ENCODE measurements around the gene MARVELD1. TPM values are rescaled to one million over a fixed set of nuclear protein-coding genes. Genes with fewer than 3 reads are reported as not detected.

MARVELD1 gene
- total RNA-seq, 2 experiments from 2014 or later, result 0.13 TPM; not detected in 1

DNA sequence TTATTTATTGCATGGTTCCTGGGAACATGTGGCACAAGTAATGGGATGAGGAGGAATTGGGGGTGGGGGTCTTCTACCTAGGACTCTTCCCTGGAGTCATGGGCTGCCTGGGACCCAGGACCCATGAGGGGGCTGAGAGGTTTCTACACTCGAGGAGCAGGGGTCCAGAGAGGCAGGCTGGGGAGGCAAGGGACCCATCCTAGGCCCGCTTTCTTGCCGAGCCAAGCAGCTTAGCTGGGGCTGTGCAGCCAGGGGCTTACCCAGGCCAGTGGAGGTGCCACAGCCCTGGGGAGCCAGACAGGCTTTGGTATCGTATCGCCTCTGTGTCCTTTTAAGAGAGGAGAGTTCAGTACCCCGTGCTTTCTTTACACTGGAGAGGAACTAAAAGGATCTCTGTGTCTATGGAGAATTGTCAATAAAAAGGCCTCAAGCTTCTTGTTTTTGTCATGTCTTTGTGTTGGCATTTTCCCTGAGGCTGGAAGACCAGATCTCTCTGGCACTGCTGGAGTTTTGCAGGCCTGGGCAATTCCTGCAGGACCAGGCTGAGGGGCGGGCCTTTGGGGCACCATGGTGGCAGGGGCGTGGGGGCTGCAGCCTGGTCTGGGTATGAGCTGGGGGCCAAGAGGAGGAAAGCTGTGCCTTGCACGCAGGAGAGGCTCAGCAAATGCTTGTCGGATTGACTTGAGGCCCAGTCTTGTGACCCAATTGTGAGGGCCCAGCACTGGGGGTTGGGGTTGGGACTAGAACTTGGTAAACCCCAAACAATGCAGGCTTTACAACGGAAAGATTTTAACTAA lies 47.1 kb downstream of the MARVELD1 start:
- H3K27ac ChIP-seq (ENCODE audit: low read depth, low read length, poor library complexity, severe bottlenecking), result no peak overlapping the region

DNA sequence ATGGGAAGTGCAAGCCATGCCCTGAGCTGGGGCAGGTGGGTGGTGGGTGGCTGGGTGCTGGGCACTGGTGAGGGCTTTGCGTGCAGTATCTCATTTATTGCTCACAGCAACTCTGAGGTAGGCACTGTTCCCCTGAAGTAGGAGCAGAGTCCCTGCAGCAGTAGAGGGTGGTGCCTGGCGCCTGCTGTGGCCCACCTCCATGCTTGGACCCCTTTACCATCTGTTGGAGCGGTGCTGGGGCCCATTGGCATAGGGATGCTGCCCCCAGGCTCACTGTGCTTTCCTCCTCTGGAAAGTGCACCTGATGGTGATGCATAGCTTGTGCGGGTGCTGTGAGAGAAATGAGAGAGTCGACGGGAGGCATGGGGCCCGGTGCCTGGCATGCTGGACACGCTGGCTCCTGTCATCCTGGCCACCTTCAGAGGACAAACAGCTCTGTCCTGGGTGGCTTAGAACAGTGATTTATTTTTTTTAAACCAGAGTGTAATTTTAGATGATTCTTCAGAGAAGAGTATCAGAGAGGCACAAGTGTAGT lies 47.9 kb downstream of the MARVELD1 start:
- no peak for TF ChIP-seq EZH2phosphoT487 (IDR thresholded peaks at IDR 0.05; ENCODE audit: borderline replicate concordance, low read depth, low read length)
- TF ChIP-seq, protein P1, sequence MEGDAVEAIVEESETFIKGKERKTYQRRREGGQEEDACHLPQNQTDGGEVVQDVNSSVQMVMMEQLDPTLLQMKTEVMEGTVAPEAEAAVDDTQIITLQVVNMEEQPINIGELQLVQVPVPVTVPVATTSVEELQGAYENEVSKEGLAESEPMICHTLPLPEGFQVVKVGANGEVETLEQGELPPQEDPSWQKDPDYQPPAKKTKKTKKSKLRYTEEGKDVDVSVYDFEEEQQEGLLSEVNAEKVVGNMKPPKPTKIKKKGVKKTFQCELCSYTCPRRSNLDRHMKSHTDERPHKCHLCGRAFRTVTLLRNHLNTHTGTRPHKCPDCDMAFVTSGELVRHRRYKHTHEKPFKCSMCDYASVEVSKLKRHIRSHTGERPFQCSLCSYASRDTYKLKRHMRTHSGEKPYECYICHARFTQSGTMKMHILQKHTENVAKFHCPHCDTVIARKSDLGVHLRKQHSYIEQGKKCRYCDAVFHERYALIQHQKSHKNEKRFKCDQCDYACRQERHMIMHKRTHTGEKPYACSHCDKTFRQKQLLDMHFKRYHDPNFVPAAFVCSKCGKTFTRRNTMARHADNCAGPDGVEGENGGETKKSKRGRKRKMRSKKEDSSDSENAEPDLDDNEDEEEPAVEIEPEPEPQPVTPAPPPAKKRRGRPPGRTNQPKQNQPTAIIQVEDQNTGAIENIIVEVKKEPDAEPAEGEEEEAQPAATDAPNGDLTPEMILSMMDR (conservative IDR thresholded peaks at IDR 0.05; ENCODE audit: low read length), result no peak
- H3K36me3 ChIP-seq (ENCODE audit: insufficient read depth, low read length), result peaks cover 34% of the 10 kb centered on the region; the same call in 1 of the 2 replicates
- no peaks in the 10 kb centered on the region for H3K9me3 ChIP-seq (ENCODE audit: low read length)
- no peaks in the 10 kb centered on the region for H3K9me2 ChIP-seq (ENCODE audit: insufficient read depth, low read length)
- no TSS peak for BruUV-seq (replicated peaks)
- no peak overlapping the region for H3K4me2 ChIP-seq (ENCODE audit: low read length)
- H3K79me2 ChIP-seq (ENCODE audit: insufficient read depth, low read depth, low read length), result no peaks in the 10 kb centered on the region
- peaks cover 34% of the 10 kb centered on the region for H3K4me1 ChIP-seq (ENCODE audit: insufficient read depth, low read length, poor library complexity, severe bottlenecking)
- H3K27ac ChIP-seq (ENCODE audit: low read depth, low read length, poor library complexity, severe bottlenecking), result no peak overlapping the region
- H2AFZ ChIP-seq (ENCODE audit: low read length), result no peak overlapping the region
- H4K20me1 ChIP-seq (ENCODE audit: insufficient read depth, low read length), result no peaks in the 10 kb centered on the region
- H3K4me3 ChIP-seq (ENCODE audit: low read depth, low read length, poor library complexity, severe bottlenecking), result no peak overlapping the region
- no peak for DNase-seq (ENCODE audit: low spot score)
- ChIA-PET CTCF (ENCODE audit: unreplicated experiment) (no interaction called here), POLR2A (interaction anchor here (0.6 kb wide), 1 partner anchor 210 kb away, joined by 3 read pairs; no protein-coding TSS in a partner anchor)
- intact Hi-C loops (cut with micrococcal nuclease; ENCODE audit: unreplicated experiment), result no loop called here

More for the DNA sequence above, 47.1 kb downstream of the MARVELD1 start:
- POLR2A ChIA-PET, result interaction anchor here (0.6 to 0.7 kb wide), 2 partner anchors 138 to 209 kb away, joined by 3 to 4 read pairs; no protein-coding TSS in a partner anchor
- DNase-seq (ENCODE audit: low spot score), result no peak
- H3K36me3 ChIP-seq (ENCODE audit: insufficient read depth, low read length), result peaks cover 38% of the 10 kb centered on the region; the same call in 1 of the 2 replicates
- no peak overlapping the region for H3K4me3 ChIP-seq (ENCODE audit: low read depth, low read length, poor library complexity, severe bottlenecking)
- no peaks in the 10 kb centered on the region for H3K9me2 ChIP-seq (ENCODE audit: insufficient read depth, low read length)
- intact Hi-C loops (cut with micrococcal nuclease; ENCODE audit: unreplicated experiment), result no loop called here
- CTCF ChIA-PET (ENCODE audit: unreplicated experiment), result no interaction called here
- peaks cover 29% of the 10 kb centered on the region for H3K4me1 ChIP-seq (ENCODE audit: insufficient read depth, low read length, poor library complexity, severe bottlenecking)
- no TSS peak for BruUV-seq (replicated peaks)
- no peaks in the 10 kb centered on the region for H4K20me1 ChIP-seq (ENCODE audit: insufficient read depth, low read length)
- no peaks in the 10 kb centered on the region for H3K9me3 ChIP-seq (ENCODE audit: low read length)
- no peak overlapping the region for H3K4me2 ChIP-seq (ENCODE audit: low read length)
- H2AFZ ChIP-seq (ENCODE audit: low read length), result no peak overlapping the region
- no peaks in the 10 kb centered on the region for H3K79me2 ChIP-seq (ENCODE audit: insufficient read depth, low read depth, low read length)
- TF ChIP-seq EZH2phosphoT487 (IDR thresholded peaks at IDR 0.05; ENCODE audit: borderline replicate concordance, low read depth, low read length), result no peak
- TF ChIP-seq, protein P1 (conservative IDR thresholded peaks at IDR 0.05; ENCODE audit: low read length), result no peak

DNA sequence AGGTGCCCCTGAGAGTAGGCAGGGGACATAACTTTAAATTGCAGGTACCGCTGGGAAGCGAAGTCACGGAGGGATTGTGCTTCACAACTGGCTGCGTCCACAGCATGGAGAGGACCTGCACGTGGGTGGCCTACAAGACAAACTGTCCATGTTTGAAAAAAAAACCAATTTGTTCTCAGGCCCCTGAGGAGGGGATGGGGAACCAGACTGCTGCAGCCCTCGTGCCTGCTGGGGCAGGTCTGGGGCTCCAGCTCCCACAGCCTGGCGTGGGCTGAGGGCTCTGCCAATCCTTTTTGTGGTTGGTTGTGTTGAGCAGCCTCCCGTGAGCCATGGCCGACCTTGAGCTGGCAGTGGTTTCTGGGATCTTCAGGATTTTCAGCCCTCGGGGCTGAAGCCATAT lies 48.5 kb downstream of the MARVELD1 start:
- no peak for DNase-seq (ENCODE audit: low spot score)
- H3K4me1 ChIP-seq (ENCODE audit: insufficient read depth, low read length, poor library complexity, severe bottlenecking), result peaks cover 34% of the 10 kb centered on the region
- ChIA-PET POLR2A (no interaction called here), CTCF (ENCODE audit: unreplicated experiment) (no interaction called here)
- H3K27ac ChIP-seq (ENCODE audit: low read depth, low read length, poor library complexity, severe bottlenecking), result no peak overlapping the region
- peaks cover 27% of the 10 kb centered on the region; the same call in 1 of the 2 replicates for H3K36me3 ChIP-seq (ENCODE audit: insufficient read depth, low read length)
- no peak overlapping the region for H2AFZ ChIP-seq (ENCODE audit: low read length)
- H3K4me3 ChIP-seq (ENCODE audit: low read depth, low read length, poor library complexity, severe bottlenecking), result no peak overlapping the region
- H4K20me1 ChIP-seq (ENCODE audit: insufficient read depth, low read length), result no peaks in the 10 kb centered on the region
- no peaks in the 10 kb centered on the region for H3K9me3 ChIP-seq (ENCODE audit: low read length)
- H3K4me2 ChIP-seq (ENCODE audit: low read length), result no peak overlapping the region
- no peaks in the 10 kb centered on the region for H3K9me2 ChIP-seq (ENCODE audit: insufficient read depth, low read length)
- H3K79me2 ChIP-seq (ENCODE audit: insufficient read depth, low read depth, low read length), result no peaks in the 10 kb centered on the region
- intact Hi-C loops (cut with micrococcal nuclease; ENCODE audit: unreplicated experiment), result no loop called here
- no TSS peak for BruUV-seq (replicated peaks)
- TF ChIP-seq, protein P1 (conservative IDR thresholded peaks at IDR 0.05; ENCODE audit: low read length), result no peak
- no peak for TF ChIP-seq EZH2phosphoT487 (IDR thresholded peaks at IDR 0.05; ENCODE audit: borderline replicate concordance, low read depth, low read length)
